Tibial nerve (tissue), 4 donors: ENCODE measurements around the gene LDLRAD1. TPM values are rescaled to one million over a fixed set of nuclear protein-coding genes. Genes with fewer than 3 reads are reported as not detected.
"Not testable (repeated sequence)": the region's sequence is repeated elsewhere in the genome, so short reads cannot be mapped to it uniquely, and the experiment has no call there.

ENCODE experiments used
- DNase-seq, 2 donors: peaks; one replicate each; pipeline ENCODE4 v3.0.0-alpha.2; 2019; ENCODE audit warnings: low spot score in 2 of 2
- H3K27ac ChIP-seq, 4 donors: fragments of 200-600 bp; sonication (generic) in 3 of 4; one replicate each; pipeline ENCODE4 v1.5.1; 2017 to 2019; ENCODE audit warnings: mild to moderate bottlenecking in 1 of 4
- H3K27me3 ChIP-seq, 2 donors: fragments of 200-600 bp; sonication (generic) in 1 of 2; one replicate each; pipeline versions ENCODE4 v1.5.1 to v1.6.0; 2017 to 2019
- H3K36me3 ChIP-seq, 3 donors: fragments of 200-600 bp; sonication (generic); one replicate each; pipeline ENCODE4 v1.5.1; 2018 to 2019
- H3K4me1 ChIP-seq, 4 donors: fragments of 200-600 bp; sonication (generic) in 3 of 4; one replicate each; pipeline ENCODE4 v1.5.1; 2017 to 2019
- H3K4me3 ChIP-seq, 4 donors: fragments of 200-600 bp; sonication (generic) in 3 of 4; one replicate each; pipeline ENCODE4 v1.5.1; 2017 to 2019; ENCODE audit warnings: mild to moderate bottlenecking in 1 of 4, moderate library complexity in 1 of 4
- H3K9me3 ChIP-seq, 4 donors: fragments of 200-600 bp; sonication (generic) in 3 of 4; one replicate each; pipeline ENCODE4 v1.5.1; 2017 to 2019
- EP300 ChIP-seq, 2 donors: sonication (generic); formaldehyde crosslinking; IDR thresholded peaks; one replicate each; pipeline ENCODE4 v1.6.1; 2017; ENCODE audit warnings: antibody characterized with exemption in 2 of 2, mild to moderate bottlenecking in 1 of 2
- POLR2A ChIP-seq, 2 donors: fragments of 450-650 bp; IDR thresholded peaks; one replicate each; pipeline ENCODE4 v1.6.1; 2017; ENCODE audit warnings: antibody characterized with exemption in 2 of 2, mild to moderate bottlenecking in 2 of 2, moderate library complexity in 2 of 2
- WGBS, 2 donors: methylation state at CpG; one replicate each; pipeline ENCODE4 v1.1.5; 2018; 5-methylcytosine and 5-hydroxymethylcytosine counted together
- total RNA-seq, 4 donors: library from RNA; depleted of rRNA; stranded (reverse); fragments of >200 nt; gene quantifications; one replicate each; pipeline ENCODE4 v1.1.0, GENCODE V29; 2016
- TF ChIP-seq, protein P1 (sequence below), 5 experiments: fragments of 200-600 bp in 3 of 5; fragments of 450-650 bp in 2 of 5; sonication (generic) in 3 of 5; IDR thresholded peaks; one replicate each; pipeline ENCODE4 v1.5.1; 2016 to 2019; ENCODE audit warnings: antibody characterized with exemption in 5 of 5, mild to moderate bottlenecking in 3 of 5, moderate library complexity in 2 of 5

LDLRAD1 gene
- total RNA-seq, 4 donors from 2014 or later = not detected

DNA sequence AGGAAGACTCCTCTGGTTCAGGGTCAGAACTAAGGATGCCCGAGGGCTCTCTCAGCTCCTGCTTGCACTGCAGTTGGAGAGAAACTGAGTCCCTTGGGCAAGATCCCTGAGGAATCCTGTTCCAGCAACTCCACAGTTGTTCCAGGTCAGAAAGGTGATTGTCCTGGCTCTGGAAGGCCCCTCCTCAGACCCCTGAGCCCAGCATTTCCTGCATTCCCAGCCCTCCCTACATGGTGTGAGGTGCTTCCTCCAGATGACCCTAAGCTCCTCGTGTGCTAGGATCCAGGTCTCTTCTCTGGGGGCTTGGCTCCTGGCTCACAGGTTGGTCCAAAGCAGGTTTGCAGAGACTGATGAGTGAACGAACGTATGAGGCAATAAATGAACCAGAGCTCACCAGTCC is 11.5 kb downstream of the LDLRAD1 start:
- Histone ChIP-seq H3K4me1 (no peaks in the 10 kb centered on the region), H3K27ac (no peak overlapping the region), H3K36me3 (no peaks in the 10 kb centered on the region), H3K9me3 (no peaks in the 10 kb centered on the region), H3K27me3 (peaks cover 0 to 6% of the 10 kb centered on the region in 2 donors), H3K4me3 (no peak overlapping the region)
- 57 to 70% methylated on average over 4 of the region's 4 CpGs for WGBS, 2 donors
- TF ChIP-seq EP300 (IDR thresholded peaks at IDR 0.05) = no peak
- no peak for TF ChIP-seq POLR2A (IDR thresholded peaks at IDR 0.05)
- TF ChIP-seq, protein P1, sequence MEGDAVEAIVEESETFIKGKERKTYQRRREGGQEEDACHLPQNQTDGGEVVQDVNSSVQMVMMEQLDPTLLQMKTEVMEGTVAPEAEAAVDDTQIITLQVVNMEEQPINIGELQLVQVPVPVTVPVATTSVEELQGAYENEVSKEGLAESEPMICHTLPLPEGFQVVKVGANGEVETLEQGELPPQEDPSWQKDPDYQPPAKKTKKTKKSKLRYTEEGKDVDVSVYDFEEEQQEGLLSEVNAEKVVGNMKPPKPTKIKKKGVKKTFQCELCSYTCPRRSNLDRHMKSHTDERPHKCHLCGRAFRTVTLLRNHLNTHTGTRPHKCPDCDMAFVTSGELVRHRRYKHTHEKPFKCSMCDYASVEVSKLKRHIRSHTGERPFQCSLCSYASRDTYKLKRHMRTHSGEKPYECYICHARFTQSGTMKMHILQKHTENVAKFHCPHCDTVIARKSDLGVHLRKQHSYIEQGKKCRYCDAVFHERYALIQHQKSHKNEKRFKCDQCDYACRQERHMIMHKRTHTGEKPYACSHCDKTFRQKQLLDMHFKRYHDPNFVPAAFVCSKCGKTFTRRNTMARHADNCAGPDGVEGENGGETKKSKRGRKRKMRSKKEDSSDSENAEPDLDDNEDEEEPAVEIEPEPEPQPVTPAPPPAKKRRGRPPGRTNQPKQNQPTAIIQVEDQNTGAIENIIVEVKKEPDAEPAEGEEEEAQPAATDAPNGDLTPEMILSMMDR (IDR thresholded peaks at IDR 0.05) = no peak
- no peak for DNase-seq

DNA sequence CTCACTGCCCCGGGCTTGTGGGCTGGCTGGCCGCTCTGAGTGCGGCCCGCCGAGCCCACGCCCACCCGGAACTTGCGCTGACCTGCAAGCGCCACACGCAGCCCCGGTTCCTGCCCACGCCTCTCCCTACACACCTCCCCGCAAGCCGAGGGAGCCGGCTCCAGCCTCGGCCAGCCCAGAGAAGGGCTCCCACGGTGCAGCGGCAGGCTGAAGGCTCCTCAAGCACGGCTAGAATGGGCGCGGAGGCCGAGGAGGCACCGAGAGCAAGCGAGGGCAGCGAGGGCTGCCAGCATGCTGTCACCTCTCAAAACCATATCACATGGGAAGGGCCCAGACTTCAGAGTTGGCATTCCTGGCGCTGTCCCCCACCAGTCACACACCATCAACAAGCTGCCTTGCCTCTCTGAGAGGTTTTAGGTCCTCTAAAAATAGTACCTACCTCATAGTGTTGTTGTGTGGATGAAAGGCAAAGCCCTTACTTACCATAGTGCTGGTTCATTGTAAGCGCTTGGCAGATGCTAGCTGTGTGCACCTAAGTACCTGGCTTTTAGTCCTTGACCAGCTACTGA is 13.4 kb downstream of the LDLRAD1 start:
- no peak overlapping the region for H3K27ac ChIP-seq
- no peaks in the 10 kb centered on the region for H3K9me3 ChIP-seq
- no peaks in the 10 kb centered on the region for H3K27me3 ChIP-seq
- H3K4me3 ChIP-seq = no peak overlapping the region
- DNase-seq = no peak
- no peaks in the 10 kb centered on the region for H3K4me1 ChIP-seq
- 92 to 96% methylated on average over 26 to 27 of the region's 27 CpGs for WGBS, 2 donors
- TF ChIP-seq EP300 (IDR thresholded peaks at IDR 0.05) = no peak
- no peak for TF ChIP-seq POLR2A (IDR thresholded peaks at IDR 0.05)
- TF ChIP-seq, protein P1 (IDR thresholded peaks at IDR 0.05) = no peak
- no peaks in the 10 kb centered on the region for H3K36me3 ChIP-seq

DNA sequence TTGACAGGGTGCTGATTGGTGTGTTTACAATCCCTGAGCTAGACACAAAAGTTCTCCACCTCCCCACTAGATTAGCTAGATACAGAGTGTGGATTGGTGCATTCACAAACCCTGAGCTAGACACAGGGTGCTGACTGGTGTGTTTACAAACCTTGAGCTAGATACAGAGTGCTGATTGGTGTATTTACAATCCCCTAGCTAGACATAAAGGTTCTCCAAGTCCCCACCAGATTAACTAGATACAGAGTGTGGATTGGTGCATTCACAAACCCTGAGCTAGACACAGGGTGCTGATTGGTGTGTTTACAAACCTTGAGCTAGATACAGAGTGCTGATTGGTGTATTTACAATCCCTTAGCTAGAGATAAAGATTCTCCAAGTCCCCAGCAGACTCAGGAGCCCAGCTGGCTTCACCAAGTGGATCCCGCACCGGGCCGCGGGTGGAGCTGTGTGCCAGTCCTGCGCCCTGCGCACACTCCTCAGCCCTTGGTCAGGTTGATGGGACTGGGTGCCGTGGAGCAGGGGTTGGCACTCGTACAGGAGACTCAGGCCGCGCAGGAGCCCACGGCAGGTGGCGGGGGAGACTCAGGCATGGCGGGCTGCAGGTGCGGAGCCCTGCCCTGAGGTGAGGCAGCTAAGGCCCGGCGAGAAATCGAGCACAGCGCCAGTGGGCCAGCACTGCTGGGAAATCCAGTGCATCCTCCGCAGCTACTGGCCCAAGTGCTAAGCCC is 14.1 kb downstream of the LDLRAD1 start:
- H3K4me1 ChIP-seq, H3K4me3 ChIP-seq, H3K27ac ChIP-seq, H3K27me3 ChIP-seq, H3K9me3 ChIP-seq, DNase-seq, H3K36me3 ChIP-seq: not testable (repeated sequence)
- WGBS, 2 donors = 93 to 98% methylated on average over 15 to 19 of the region's 19 CpGs

- no peak for TF ChIP-seq POLR2A (IDR thresholded peaks at IDR 0.05)
- TF ChIP-seq EP300 (IDR thresholded peaks at IDR 0.05) = no peak
- TF ChIP-seq, protein P1 (IDR thresholded peaks at IDR 0.05) = no peak
- Histone ChIP-seq H3K27ac (no peak overlapping the region), H3K36me3 (no peaks in the 10 kb centered on the region), H3K4me3 (no peak overlapping the region), H3K4me1 (no peaks in the 10 kb centered on the region), H3K27me3 (no peaks in the 10 kb centered on the region), H3K9me3 (no peaks in the 10 kb centered on the region)
- WGBS, 2 donors = 85 to 91% methylated on average over 12 of the region's 12 CpGs
- no peak for DNase-seq
These were observed 14.7 kb downstream of the LDLRAD1 start for GRCh38 chr1:54003249-54003646.

GRCh38 chr1:54002544-54003248 is 15.3 kb downstream of the LDLRAD1 start:
- 56 to 71% methylated on average over 9 of the region's 9 CpGs for WGBS, 2 donors
- Histone ChIP-seq H3K9me3 (no peaks in the 10 kb centered on the region), H3K4me1 (no peaks in the 10 kb centered on the region), H3K4me3 (no peak overlapping the region), H3K27me3 (no peaks in the 10 kb centered on the region), H3K36me3 (no peaks in the 10 kb centered on the region), H3K27ac (no peak overlapping the region)
- DNase-seq = no peak
- TF ChIP-seq EP300 (IDR thresholded peaks at IDR 0.05) (no peak), POLR2A (IDR thresholded peaks at IDR 0.05) (no peak)
- TF ChIP-seq, protein P1 (IDR thresholded peaks at IDR 0.05) = no peak
